SK-N-SH (cell line): ENCODE data around the gene ALKBH2.

Source experiments
- CTCF ChIP-seq: fragments of 200-600 bp; sonication (generic); IDR thresholded peaks from 2 replicates; pipeline ENCODE4 v1.6.1; 2017; ENCODE audit warnings: antibody characterized with exemption, mild to moderate bottlenecking, moderate library complexity
- EP300 ChIP-seq, 2 experiments: IDR thresholded peaks; 2 replicates each; pipeline versions ENCODE4 v1.4.0 to v1.6.1; 2012; ENCODE audit warnings: borderline replicate concordance in 1 of 2, low read depth in 1 of 2, low read length in 1 of 2
- EZH2phosphoT487 ChIP-seq: fragments of 200-600 bp; sonication (generic); IDR thresholded peaks from 2 replicates; pipeline ENCODE4 v1.6.1; 2017; ENCODE audit warnings: low read depth, mixed run types, mild to moderate bottlenecking, antibody characterized with exemption, moderate library complexity, borderline replicate concordance
- JUND ChIP-seq: IDR thresholded peaks from 2 replicates; pipeline ENCODE4 v1.4.0; 2012
- MAX ChIP-seq: IDR thresholded peaks from 2 replicates; pipeline ENCODE4 v1.4.0; 2012; ENCODE audit warnings: low read depth
- PBX3 ChIP-seq: IDR thresholded peaks from 2 replicates; pipeline ENCODE4; 2012
- POLR2AphosphoS5 ChIP-seq: IDR thresholded peaks from 2 replicates; pipeline ENCODE4 v1.6.1; 2012; ENCODE audit warnings: low read depth, low read length
- RAD21 ChIP-seq: IDR thresholded peaks from 2 replicates; pipeline ENCODE4 v1.6.1; 2012; ENCODE audit warnings: mild to moderate bottlenecking, low read length
- TCF12 ChIP-seq: IDR thresholded peaks from 2 replicates; pipeline ENCODE4 v1.4.0; 2012
- YY1 ChIP-seq: IDR thresholded peaks from 2 replicates; pipeline ENCODE4 v1.4.0; 2012; ENCODE audit warnings: low read depth, mild to moderate bottlenecking

- TF ChIP-seq EZH2phosphoT487 (no peak), CTCF (no peak), PBX3 (no peak), TCF12 (no peak), JUND (no peak), YY1 (no peak), MAX (no peak), EP300 (IDR thresholded peaks at IDR 0.05; ENCODE audit: borderline replicate concordance in 1 of 2, low read depth in 1 of 2, low read length in 1 of 2) (no peak), POLR2AphosphoS5 (no peak), RAD21 (no peak)
Observed at GRCh38 chr12:109100741-109101140, 7.5 kb upstream of the ALKBH2 start.
